SKM-1 (cell line): ENCODE results near the gene PCGF3.

ENCODE experiments used
- DNase-seq: peaks from one replicate; lab custom pipeline; 2025; ENCODE audit not compliant: unreplicated experiment; lab: John Stamatoyannopoulos, UW

Gene PCGF3

GRCh38 chr4:705278-706082 lies at the start of gene PCGF3:
TSS of gene PCGF3 (plus strand) at chr4:705832. CDS start at chr4:733681, 27,849 bp downstream.
- peak; percentile 92 for DNase-seq

DNA sequence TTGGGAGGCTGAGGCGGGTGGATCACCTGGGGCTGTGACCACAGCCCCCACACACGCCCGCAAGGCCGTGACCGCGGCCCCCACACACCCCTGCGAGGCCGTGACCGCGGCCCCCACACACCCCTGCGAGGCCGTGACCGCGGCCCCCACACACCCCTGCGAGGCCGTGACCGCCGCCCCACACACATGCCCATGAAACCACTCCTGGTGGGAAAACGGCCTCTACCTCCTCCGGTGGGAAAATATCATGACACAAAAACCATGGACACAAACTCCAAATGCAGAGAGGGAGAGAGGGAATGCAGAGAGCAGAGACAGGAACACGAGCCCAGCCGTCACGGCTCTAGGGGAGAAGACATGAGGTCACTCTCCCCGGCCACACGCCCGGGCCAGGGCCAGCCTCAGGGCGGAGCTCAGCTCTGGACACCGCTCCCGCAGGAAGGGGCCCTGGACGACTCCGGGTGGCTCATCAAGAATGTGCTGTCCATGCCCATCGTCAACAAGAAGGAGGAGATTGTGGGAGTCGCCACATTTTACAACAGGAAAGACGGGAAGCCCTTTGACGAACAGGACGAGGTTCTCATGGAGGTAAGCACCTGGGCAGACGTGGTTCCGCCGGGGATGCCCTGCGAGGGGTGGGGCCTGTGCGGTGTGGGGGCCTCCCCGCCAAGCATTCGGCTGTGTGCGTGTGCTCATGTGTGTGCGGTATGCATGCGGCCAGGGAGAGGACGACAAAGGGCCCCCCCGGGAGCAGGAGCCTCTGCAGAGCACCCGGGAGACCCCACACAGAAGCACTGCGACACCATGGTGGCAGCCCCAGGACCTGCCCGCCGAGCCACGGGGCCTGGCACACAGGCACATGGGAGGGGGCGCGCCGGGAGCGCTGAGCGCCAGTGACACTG lies 48.9 kb upstream of the PCGF3 start:
- no peak for DNase-seq

GRCh38 chr4:657338-657833 lies 48.2 kb upstream of the PCGF3 start:
- DNase-seq, result no peak

DNA sequence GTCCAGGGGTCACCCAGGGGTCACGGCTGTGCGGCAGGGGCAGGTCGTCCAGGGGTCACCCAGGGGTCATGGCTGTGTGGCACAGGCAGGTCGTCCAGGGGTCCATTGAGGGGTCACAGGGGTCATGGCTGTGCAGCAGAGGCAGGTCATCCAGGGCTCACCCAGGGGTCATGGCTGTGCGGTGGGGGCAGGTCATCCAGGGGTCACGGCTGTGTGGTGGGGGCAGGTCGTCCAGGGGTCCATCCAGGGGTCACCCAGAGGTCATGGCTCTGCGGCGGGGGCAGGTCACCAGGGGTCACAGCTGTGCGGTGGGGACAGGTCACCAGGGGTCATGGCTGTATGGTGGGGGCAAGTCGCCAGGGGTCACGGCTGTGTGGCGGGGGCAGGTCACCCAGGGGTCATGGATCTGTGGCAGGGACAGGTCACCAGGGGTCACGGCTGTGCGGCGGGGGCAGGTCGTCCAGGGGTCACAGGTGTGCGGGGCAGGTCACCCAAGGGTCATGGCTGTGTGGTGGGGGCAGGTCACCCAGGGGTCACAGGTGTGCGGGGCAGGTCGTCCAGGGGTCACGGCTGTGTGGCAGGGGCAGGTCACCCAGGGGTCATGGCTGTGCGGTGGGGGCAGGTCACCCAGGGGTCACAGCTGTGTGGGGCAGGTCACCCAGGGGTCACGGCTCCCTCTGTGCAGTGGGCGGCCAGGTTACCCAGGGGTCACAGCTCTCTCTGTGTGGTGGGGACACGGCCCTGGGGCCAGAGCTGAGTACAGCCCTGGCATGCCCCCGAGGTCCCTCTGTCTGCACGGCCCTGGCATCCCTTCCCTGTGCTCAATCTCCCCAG lies 47.6 kb upstream of the PCGF3 start:
- DNase-seq, result no peak

GRCh38 chr4:658681-659667 lies 46.7 kb upstream of the PCGF3 start:
- DNase-seq, result no peak

DNA sequence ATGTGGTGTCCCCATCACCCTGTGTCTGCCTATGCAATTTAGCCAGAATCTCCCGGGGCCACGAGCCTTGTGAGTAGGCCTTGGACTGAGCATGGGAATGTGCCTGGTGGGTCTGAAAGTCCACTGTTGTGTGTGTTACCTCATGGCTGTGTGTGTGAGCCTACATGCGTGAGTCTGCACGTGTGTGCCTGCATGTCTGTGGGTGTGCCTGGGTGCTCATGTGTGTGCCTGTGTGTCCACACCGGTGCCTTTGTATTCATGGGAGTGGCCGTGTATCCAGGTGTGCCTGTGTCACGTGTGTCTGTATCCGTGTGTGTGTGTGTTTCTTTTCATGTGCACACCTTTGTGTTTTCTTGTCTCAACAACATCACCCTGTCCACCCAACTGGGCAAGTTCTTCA lies 45.8 kb upstream of the PCGF3 start:
- no peak for DNase-seq

DNA sequence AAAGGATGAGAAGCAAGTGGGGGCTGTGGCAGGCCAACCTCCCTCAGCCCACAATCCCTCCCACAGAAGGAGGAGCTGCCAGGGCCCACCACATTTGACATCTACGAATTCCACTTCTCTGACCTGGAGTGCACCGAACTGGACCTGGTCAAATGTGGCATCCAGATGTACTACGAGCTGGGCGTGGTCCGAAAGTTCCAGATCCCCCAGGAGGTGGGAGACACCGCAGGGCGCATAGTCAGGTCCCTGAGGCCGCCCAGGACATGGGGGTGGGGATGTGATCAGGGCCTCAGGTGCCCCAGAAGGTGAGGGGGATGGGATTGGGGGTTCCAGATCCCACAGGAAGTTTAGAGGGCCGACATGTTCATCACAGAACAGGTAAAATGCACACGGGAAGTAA lies 45.2 kb upstream of the PCGF3 start:
- no peak for DNase-seq

- DNase-seq, result no peak
Measured at GRCh38 chr4:661231-661630, 44.4 kb upstream of the PCGF3 start.

- no peak for DNase-seq
Measured at GRCh38 chr4:661881-662761, 43.5 kb upstream of the PCGF3 start.

- no peak for DNase-seq
Measured at GRCh38 chr4:663046-663437, 42.6 kb upstream of the PCGF3 start.

DNA sequence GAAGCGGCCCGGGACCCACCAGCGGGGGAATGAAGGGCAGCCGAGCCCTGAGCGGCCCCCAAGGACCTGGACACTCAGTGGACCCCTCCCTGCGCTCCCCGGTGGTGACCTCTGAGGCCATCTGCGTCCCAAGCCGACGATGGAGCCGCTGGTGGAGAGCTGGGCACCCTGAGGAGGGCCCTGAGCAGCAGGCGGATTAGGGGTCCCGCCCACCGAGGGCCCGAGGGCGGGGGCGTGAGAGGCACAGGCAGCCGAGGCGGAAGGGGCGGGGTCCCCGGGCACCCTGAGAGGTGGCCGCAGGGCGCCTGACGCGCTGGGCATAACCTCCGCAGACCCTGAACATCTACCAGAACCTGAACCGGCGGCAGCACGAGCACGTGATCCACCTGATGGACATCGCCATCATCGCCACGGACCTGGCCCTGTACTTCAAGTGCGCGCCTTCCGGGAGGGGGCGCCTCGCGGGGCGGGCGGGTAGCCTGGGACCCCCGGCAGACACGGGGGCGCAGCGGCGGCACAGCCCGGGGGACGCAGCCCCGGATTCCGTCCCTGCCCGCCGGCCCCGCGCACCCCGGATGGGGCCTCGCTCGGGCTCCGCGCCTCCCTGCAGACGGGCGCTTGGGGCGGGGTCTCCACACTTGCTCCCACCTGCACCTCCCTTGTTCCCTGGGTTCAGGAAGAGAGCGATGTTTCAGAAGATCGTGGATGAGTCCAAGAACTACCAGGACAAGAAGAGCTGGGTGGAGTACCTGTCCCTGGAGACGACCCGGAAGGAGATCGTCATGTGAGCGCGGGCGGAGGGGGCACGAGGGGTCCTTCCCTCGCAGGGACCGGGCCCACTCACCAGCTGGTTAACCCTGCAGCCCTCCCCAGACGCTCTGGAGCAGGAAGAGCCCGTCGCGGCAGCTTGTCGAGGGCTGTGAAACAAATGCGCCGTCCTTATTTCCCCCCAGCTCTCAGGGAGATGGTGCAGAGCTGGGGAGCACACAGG lies 41.9 kb upstream of the PCGF3 start:
- DNase-seq, result no peak

DNA sequence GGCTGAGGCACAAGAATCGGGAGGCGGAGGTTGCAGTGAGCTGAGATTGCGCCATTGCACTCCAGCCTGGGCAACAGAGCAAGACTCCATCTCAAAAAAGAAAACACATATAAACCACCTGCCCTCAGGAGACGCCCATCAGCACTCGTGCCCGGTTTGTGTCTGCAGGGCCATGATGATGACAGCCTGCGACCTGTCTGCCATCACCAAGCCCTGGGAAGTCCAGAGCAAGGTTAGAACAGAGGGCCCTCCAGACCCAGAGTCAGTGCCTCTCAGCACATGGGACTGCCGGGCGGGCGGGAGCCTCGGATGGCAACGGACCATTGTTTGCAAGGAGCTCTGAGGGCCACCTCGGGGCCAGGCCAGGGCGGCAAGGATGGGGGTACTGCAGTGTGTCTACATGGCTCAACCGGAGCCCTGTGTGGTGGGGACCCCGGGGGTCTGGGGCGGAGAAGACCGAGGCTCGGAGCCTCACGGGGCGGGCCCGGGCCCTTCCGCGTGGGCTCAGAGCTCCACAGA lies 40.9 kb upstream of the PCGF3 start:
- DNase-seq, result no peak

DNA sequence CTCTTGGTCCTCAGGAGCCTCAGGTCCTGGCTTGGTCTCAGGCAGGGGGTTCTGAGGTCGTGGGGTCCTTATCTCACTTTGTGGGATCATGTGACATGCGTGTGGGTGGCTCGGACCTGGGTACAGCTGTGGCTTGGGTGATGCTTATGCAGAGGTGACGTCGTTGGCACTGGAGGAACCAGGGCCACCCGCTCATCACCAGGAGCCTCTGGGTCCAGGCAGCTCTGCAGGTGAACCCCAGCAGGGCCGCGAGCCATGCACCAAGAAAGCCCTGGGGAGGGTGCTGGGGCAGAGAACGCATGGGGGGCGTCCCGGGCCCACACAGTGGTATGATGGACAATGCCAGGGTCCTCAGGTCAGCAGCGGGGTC lies 40.3 kb upstream of the PCGF3 start:
- no peak for DNase-seq

- no peak for DNase-seq
Measured at GRCh38 chr4:665751-666435, 39.7 kb upstream of the PCGF3 start.

DNA sequence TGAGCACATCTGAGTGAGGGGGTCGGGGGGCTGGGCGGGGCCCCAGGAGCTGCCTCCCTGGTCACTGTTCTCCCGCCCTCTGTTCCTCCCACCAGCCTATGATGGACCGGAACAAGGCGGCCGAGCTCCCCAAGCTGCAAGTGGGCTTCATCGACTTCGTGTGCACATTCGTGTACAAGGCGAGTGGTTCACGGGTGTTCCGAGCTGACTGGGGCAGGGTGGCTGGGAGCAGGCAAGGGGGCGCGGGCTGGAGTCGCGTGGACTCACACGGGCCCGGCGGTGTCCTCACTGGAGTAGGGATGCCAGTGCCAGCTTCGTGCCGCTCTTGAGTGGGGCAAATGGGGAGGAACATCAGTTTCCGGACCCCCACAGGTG lies 39.2 kb upstream of the PCGF3 start:
- no peak for DNase-seq

GRCh38 chr4:666822-667544 lies 38.6 kb upstream of the PCGF3 start:
- DNase-seq, result no peak
